ENCODE results near the gene P2RX3. TPM values are rescaled to one million over a fixed set of nuclear protein-coding genes. Genes with fewer than 3 reads are reported as not detected.

P2RX3 gene
- total RNA-seq, 4 donors from 2014 or later, result not detected

DNA sequence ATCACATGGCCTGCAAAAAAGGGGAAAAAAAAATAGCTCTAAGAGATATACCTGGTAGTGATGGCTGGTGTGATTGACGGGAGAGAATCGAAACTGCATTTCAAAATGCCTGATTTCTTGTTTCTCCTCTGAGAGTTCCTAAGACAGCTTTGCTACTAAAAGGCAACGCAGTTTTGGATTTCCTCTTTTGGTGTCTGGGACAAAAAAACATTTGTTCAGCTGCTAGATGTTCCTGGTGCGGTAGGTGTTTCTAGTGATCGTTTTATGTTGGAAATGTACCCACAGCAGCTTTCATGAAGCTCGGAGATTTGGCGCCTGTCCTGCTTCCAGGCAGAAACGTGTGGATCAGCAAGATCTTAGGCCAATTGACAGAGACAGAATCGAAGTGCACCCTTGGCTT lies 18.1 kb downstream of the P2RX3 start:
- 27% methylated on average over 9 of the region's 9 CpGs for WGBS

DNA sequence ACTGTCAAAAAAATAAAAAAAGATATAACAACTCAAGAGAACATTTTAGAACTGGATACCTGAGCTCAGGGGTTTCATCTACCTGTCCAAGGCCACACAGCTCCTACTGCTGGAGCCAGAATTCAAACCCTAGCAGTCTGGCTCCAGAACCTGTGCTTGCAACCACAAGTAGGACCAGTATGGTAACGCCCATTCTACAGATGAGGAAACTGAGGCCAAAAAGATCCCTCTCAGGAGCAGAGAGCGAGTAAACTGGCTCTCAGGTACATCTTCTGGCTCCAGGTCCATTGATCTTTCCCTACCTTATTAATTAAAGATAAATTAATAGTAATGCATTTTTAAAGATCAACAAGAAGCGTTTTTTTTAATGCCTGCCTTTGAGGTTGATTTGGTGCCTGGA lies 19.2 kb downstream of the P2RX3 start:
- Histone ChIP-seq H3K4me3 (no peak overlapping the region), H3K4me1 (peaks cover 27% of the 10 kb centered on the region), H3K27ac (peak overlapping the region; percentile 50), H3K9me3 (no peaks in the 10 kb centered on the region), H3K36me3 (no peaks in the 10 kb centered on the region), H3K27me3 (no peaks in the 10 kb centered on the region)
- 54% methylated on average over 3 of the region's 3 CpGs for WGBS
- no peak for DNase-seq (ENCODE audit: low spot score in 2 of 2)
- no peak for TF ChIP-seq EP300 (IDR thresholded peaks at IDR 0.05)
- TF ChIP-seq POLR2A (IDR thresholded peaks at IDR 0.05), result no peak
- no peak for TF ChIP-seq POLR2AphosphoS5 (IDR thresholded peaks at IDR 0.05)
- TF ChIP-seq, protein P1, sequence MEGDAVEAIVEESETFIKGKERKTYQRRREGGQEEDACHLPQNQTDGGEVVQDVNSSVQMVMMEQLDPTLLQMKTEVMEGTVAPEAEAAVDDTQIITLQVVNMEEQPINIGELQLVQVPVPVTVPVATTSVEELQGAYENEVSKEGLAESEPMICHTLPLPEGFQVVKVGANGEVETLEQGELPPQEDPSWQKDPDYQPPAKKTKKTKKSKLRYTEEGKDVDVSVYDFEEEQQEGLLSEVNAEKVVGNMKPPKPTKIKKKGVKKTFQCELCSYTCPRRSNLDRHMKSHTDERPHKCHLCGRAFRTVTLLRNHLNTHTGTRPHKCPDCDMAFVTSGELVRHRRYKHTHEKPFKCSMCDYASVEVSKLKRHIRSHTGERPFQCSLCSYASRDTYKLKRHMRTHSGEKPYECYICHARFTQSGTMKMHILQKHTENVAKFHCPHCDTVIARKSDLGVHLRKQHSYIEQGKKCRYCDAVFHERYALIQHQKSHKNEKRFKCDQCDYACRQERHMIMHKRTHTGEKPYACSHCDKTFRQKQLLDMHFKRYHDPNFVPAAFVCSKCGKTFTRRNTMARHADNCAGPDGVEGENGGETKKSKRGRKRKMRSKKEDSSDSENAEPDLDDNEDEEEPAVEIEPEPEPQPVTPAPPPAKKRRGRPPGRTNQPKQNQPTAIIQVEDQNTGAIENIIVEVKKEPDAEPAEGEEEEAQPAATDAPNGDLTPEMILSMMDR (IDR thresholded peaks at IDR 0.05), result no peak

More for the DNA sequence above, 18.1 kb downstream of the P2RX3 start:
- TF ChIP-seq POLR2AphosphoS5 (IDR thresholded peaks at IDR 0.05), result no peak
- no peak for TF ChIP-seq POLR2A (IDR thresholded peaks at IDR 0.05)
- TF ChIP-seq, protein P1 (IDR thresholded peaks at IDR 0.05), result no peak
- TF ChIP-seq EP300 (IDR thresholded peaks at IDR 0.05), result no peak
- H3K27ac ChIP-seq, result peak overlapping the region; percentile 28
- no peaks in the 10 kb centered on the region for H3K36me3 ChIP-seq
- no peak overlapping the region for H3K4me3 ChIP-seq
- DNase-seq (ENCODE audit: low spot score in 2 of 2), result no peak
- H3K9me3 ChIP-seq, result no peaks in the 10 kb centered on the region
- H3K27me3 ChIP-seq, result no peaks in the 10 kb centered on the region
- peaks cover 27% of the 10 kb centered on the region for H3K4me1 ChIP-seq

DNA sequence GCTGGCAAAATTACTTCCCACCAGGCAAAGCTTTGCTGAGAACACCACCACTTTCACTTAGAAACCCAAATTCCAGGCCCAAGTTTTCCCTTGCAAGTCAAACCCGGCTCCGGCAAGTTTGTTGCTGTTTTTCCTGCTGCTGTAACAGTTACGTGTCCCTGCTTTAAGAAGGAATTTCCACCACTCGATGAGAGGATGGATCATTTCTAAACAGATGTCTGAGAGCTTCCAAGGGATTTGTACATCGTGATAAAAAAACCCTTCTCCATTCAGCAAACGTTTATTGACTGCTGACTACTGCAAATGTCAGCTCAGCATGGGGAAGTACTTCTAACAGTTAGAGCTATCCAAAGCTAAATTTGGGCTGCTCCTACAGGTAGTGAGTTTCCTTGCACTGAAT lies 19.7 kb downstream of the P2RX3 start:
- peak overlapping the region; percentile 50 for H3K27ac ChIP-seq
- WGBS, result 18% methylated on average over 6 of the region's 6 CpGs
- H3K36me3 ChIP-seq, result no peaks in the 10 kb centered on the region
- TF ChIP-seq POLR2AphosphoS5 (IDR thresholded peaks at IDR 0.05) (no peak), POLR2A (IDR thresholded peaks at IDR 0.05) (no peak), EP300 (IDR thresholded peaks at IDR 0.05) (no peak)
- TF ChIP-seq, protein P1 (IDR thresholded peaks at IDR 0.05), result no peak
- no peak for DNase-seq (ENCODE audit: low spot score in 2 of 2)
- no peaks in the 10 kb centered on the region for H3K27me3 ChIP-seq
- H3K4me1 ChIP-seq, result peaks cover 27% of the 10 kb centered on the region
- H3K9me3 ChIP-seq, result no peaks in the 10 kb centered on the region
- no peak overlapping the region for H3K4me3 ChIP-seq

DNA sequence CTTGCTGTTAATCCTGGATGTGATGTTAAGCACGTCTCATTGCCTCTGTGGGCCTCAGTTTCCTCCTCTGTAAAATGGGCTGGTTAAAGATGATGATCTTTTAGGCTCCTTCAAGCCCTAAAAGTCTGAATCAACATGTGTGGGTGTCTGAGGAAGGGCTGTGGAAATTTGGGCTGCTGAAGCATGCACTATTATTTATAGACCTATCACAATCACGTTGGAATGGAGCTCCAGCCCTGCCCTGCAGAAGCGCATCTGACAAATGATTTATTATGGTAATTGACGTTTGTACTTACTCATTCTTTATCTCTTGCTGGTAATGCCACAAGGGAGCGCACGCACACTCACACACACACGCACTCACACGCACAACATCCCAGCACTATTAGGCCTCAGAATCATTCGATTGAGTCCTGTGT lies 20.4 kb downstream of the P2RX3 start:
- WGBS, result 58% methylated on average over 9 of the region's 9 CpGs
- H3K4me1 ChIP-seq, result peaks cover 29% of the 10 kb centered on the region
- H3K27me3 ChIP-seq, result no peaks in the 10 kb centered on the region
- H3K4me3 ChIP-seq, result no peak overlapping the region
- no peak overlapping the region for H3K27ac ChIP-seq
- DNase-seq (ENCODE audit: low spot score in 2 of 2), result no peak
- H3K9me3 ChIP-seq, result no peaks in the 10 kb centered on the region
- H3K36me3 ChIP-seq, result no peaks in the 10 kb centered on the region
- TF ChIP-seq EP300 (IDR thresholded peaks at IDR 0.05), result no peak
- TF ChIP-seq POLR2AphosphoS5 (IDR thresholded peaks at IDR 0.05), result no peak
- no peak for TF ChIP-seq POLR2A (IDR thresholded peaks at IDR 0.05)
- TF ChIP-seq, protein P1 (IDR thresholded peaks at IDR 0.05), result no peak

DNA sequence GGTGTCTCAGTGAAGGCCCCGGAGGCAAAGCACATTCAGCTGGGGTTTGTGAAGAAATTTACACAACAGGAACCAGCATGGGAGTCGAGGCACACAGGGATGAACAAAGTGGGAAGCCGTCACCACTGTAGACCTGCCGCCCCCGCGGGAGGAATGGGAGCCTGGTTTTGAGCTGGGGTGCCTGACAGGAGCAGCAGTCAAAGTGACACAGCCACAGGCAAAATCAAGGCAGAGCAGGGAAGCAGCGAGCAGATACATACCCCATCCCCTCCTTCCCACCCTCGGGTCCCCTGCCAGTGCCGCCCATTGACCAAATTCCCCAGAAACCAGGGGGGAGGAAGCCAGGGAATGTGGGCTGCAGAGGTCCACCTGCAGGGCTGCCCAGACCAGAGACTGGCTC lies 20.8 kb downstream of the P2RX3 start:
- no peak for DNase-seq (ENCODE audit: low spot score in 2 of 2)
- Histone ChIP-seq H3K4me1 (peaks cover 31% of the 10 kb centered on the region), H3K36me3 (no peaks in the 10 kb centered on the region), H3K27ac (no peak overlapping the region), H3K27me3 (no peaks in the 10 kb centered on the region), H3K9me3 (no peaks in the 10 kb centered on the region), H3K4me3 (no peak overlapping the region)
- TF ChIP-seq EP300 (IDR thresholded peaks at IDR 0.05) (no peak), POLR2AphosphoS5 (IDR thresholded peaks at IDR 0.05) (no peak), POLR2A (IDR thresholded peaks at IDR 0.05) (no peak)
- TF ChIP-seq, protein P1 (IDR thresholded peaks at IDR 0.05), result no peak
- 54% methylated on average over 9 of the region's 9 CpGs for WGBS
